HG02798 (cell line): Measurements from ENCODE around the gene VGLL4.

ENCODE experiments used
- ATAC-seq: cut with Tn5 transposase; IDR thresholded peaks from one replicate; pipeline ENCODE4 v1.9.1; 2021; ENCODE audit warnings: mild to moderate bottlenecking; ENCODE audit not compliant: unreplicated experiment, poor library complexity

VGLL4 gene

DNA sequence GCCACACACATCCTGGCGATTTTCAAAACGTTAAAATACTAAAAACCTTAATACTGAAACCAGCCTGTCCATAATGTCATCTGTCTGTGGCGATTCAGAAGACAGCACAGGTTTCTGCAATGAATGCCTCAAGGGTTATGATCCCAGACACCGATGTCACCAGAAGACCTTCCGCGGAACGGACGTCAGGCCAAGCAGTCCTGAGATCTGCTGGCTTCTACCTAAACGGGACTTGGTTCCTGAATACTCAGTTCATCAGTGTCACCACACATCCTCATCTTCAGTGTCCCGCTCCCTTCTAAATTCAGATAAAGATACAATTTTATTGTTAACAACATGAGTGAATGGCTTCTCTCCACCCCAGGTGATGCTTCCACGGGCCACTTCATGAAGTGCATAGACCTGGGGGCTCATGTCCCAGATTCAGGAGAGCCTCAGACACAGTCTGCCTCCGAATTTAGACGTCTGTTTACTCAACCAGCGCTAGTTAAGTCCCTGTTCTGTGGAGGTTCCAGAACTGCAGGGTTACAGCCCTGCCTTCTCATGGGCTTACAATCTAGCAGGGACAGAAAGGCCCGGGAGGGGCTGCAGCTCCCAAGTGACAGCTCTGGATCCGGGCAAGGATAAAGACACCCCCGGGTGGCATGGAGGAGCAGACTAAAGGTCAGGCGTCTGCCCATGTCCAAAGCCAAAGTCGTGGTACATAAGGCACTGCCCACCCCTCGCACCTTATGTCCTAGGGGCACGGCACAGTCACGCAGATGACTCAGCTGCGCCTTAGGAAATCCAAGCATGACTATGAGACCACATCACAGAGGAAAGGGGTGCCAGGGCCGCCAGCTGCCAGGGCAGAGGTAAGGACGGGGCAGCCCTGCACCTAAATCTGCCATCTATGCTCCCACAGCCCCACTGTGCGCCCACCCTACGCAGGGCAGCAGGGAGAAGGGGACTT is 75.9 kb downstream of the VGLL4 start:
- ATAC-seq = no peak

- ATAC-seq = no peak
These were observed 76.8 kb downstream of the VGLL4 start for GRCh38 chr3:11566916-11567315.

DNA sequence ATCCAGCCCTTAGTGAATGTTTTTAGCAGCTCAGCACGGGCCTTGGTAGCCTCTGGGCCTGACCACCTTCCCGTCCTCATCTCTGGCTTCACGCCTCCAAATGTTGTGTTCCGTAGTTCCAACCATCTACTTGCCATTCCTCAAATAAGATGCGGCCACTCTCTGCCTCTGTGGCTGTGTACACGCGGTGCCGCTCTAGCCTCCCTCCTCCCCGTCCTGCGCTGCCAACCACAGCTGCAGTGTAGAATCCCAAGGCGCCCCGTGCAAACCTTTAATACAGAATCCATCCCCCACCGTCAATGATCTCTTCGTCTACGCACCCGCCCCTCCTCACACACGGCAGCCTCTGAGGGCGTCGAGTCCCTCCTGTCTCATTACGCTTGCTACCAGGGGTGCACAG is 77.2 kb downstream of the VGLL4 start:
- no peak for ATAC-seq

GRCh38 chr3:11565932-11566331 is 77.8 kb downstream of the VGLL4 start:
- no peak for ATAC-seq

DNA sequence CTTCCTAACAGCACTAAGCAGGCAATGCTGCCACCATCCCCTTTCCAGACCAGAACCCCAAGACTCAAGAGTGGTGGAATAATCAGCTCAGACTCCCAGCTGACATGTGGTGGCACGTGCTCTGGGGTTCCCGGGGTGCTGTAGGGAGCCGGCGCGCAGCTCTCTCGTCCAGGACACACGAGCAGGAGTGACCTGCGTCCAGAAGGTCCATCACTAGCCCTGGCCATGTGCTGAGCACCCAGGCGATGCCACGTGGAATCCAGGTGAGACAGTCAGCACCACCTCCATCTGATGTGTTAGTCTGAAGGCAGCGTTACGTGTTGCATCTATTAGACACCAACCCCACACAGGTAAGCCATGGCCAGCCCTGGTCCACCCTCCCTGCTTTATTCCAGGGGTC is 78.2 kb downstream of the VGLL4 start:
- ATAC-seq = no peak

- ATAC-seq = no peak
These were observed 78.6 kb downstream of the VGLL4 start for GRCh38 chr3:11565072-11565471.

GRCh38 chr3:11564577-11565001 is 79.1 kb downstream of the VGLL4 start:
- ATAC-seq = no peak

DNA sequence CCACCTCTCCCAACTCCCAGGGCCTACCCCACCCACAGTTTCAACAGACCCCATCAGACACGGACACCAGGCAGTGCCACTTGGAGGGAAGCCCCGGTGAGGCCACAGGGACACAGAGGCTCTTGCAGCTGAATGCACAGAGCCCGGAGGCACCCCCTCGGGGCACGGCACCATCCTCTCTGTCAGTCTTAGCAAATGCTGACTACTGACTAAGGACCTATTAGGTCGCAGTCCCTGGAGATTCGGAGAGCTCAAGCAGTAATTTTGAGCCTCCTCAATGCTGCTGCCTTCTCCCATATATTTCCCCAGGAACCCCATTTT is 79.9 kb downstream of the VGLL4 start:
- no peak for ATAC-seq

DNA sequence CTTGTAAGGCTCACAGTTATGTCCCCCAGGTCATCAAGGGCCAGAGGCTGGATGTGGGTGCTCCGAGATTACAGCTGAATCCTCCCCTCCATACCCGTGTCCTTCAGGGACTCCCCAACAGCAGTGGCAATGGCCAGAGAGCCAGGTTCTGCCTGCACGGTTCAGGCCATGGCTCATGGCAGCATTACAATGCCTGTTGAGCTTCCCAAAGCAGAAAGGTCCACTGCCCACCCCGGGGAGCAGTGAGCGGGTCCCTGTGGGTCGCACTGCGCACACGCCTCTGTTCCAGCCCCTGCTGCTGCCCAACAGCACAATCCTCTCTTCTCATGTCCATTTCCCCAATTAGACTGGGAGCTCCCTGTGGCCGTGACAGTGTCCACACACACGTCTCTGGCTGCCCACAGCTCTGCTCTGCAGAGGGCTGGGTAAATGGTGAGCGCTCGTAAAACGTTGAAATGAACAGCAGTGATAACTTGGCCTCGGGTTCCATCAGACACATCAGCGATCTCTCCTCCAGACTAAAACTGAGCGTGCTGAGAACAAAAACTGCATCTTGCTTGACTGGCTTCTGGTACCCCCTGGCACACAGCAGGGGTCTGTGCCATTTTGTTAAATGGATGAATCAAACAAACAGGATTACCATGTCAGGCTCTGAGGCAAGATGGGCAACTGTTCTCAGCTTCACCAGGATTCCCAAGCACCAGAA is 80.4 kb downstream of the VGLL4 start:
- ATAC-seq = no peak

DNA sequence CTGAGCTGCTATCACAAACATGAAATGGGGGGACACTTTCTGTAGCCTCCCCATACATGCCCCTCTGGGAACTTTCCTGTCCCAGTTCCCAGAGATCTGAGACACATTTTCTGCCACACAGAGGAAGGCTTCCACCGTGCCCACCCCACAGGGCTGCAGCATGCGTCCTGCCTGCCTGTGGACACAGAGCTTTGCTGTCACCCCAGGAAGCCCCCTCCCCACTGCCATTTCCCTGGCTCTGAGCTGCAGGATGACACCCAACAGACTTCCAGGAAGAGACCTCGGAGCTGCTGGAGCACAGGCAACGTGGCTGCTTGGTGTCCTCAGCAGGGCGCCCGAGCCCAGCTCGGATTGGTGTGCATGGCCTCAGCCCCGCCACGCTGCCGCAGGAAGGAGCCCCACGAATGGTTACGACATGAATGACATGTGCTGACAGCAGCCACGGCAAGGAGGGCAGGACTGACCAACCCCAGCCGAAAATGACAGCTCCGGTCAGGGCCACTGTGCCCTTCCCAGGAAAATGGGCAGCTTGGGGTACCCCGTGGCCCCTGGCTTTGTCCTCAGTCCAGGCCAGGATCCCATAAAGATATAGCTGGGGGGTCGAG is 81.3 kb downstream of the VGLL4 start:
- ATAC-seq = no peak

DNA sequence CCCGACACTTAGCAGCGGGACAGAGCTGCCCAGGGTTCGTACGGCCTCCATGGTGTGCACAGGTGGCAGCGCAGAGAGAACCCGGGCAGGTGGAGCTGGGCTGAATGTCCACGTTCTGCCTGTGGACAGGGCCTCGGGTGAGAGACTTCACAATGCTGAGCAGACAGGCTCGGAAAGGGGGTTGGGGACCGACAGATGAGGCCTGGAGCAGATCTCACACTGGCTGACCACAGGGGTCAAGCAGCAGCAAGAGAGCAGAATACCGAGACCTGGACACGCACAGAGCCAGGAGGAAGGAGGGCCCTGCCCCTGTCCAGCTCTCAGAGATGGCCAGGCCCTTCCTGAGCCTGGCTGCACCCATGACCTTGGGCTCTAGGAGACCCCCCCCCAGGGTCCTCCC is 83.0 kb downstream of the VGLL4 start:
- ATAC-seq = no peak

- ATAC-seq = no peak
These were observed 83.7 kb downstream of the VGLL4 start for GRCh38 chr3:11559816-11560633.

DNA sequence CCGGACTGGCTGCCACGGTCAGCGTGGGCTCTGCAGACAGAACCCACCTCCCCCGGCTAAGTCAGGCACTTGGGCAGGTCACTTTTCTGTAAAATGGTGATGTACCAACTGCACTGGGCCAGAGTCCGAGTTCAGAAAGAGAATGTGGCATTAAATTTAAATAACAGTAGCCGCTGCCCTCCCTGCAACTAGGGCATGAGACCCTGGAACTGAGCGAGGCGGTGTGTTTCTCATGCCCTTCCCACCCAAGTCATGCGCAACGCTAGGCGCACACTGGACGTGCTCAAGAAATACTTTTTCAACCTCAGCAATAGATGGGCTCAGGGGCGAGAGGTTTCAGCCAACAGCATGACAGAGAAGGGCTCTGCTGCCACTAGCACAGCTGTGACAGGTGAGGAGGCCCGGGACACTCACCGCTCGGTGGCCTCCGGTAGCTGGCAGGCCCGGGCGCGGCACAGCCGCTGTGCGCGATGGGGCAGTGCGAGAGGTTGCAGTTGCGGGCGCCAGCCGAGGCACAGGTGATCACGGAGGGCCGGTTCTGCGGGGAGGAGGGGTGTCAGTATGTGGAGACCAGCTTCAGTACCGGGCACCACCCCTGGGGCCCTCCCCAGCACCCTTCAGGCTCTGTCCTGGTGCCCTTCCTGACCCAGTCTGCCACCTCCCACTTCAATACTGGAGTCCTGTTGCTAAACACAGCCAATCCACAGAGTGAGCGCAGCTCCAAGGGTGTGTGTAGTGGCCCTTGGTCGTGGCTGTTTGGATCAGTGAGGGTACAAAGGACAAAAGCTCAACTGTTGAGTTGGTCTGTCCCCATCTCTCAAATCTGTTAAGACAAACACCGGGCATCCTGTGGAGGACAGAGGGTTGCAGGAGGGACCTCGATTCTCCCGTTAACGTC is 84.5 kb downstream of the VGLL4 start:
- no peak for ATAC-seq

DNA sequence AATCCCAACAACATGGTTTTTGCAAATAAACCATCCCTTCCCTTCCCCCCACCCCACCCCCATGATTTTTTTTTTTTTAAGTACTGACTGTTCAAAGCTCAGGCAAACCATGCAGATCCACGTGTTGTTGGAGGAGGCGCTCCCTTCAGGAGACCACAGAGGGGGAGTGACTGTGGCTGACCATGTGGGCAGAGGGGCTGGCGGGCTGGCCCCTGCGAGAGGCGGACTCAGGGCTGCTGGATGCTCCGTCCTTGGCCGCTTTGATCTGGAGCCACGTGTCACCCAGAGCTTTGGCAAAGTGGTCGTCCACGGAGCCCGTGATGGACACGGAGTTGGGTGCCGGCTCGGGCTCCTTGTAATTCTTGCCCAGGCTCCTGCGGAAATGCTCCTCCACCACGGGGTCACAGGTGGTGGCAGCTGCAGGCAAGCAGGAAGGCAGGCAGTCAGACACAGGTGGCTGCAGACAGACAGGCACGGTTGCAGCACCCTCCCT is 85.3 kb downstream of the VGLL4 start:
- no peak for ATAC-seq

- ATAC-seq = no peak
These were observed 85.7 kb downstream of the VGLL4 start for GRCh38 chr3:11558002-11558401.

DNA sequence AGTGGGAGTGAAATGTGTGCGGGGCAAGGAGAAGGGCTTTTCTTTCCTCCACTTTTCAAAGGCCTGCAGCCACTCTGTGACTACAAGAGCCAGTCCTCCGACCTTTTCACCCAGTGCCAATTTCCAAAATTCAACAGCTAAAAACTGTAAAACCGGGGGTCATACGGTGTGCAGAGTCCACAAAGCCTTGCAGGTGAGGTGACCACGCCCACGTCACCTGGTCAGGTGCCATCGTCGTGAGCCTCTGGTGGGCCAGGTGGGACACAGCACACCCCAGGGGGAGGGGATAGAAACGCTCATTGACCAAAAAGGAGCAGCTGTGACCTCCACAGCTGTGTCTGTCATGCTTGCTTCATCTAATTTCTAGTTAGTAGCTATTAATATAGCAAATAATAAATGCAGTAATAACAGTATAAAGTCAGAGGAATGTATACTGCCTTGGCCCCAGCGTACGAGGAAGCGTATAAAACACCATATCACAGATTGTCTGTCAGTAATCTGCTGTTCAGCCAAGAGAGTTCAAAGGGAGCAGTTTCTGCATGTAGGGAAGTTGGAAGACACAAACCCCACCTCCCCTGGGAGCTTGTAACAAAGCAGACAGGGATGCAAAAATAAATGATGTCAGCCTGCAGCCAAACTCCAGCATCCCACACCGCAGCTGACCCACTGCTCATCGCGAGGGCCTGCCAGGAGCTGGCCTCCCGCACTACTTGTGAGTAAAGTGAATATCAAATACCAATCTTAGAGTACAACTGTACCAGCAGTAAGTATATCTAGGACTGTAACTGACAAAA is 86.7 kb downstream of the VGLL4 start:
- ATAC-seq = no peak

DNA sequence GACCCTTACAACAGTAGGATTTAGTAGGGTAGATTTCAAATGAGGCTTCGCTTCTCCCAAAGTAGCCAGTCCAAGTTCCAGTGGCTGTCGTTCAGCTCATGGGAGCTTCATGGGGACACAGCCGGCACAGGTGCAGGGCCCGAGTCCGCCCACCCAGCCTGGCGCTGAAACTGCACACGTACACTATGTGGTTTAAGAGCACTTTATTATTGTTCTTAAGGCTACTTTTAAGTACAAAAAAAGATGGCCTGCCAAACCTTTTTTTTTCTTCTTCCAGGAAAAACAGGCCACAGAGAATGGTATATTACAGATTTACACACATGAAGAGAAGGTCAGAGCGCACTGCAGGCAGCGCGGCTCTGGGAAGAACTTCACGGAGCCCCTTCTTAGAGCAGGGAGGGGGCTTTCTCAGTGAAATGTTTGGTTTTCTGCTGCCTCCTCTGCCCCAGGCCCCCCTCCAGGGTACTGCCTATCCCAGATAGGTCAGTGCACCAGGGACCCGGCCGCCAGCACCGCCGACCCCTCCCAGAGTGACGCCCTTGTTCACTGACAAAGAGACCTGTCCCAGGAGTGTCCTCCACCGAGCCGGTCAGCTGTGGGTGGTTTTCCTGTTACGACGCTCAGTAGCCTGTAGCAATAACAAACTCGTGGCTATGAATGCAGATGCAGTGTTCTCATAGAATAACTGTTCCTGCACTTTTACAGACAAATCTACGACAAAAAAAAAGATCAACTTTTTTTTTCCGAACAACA is 87.7 kb downstream of the VGLL4 start:
- ATAC-seq = no peak
